ENCODE results near the gene ANO5.
A peak's percentile ranks its signal among the peaks of the same experiment; 100 is the strongest.

GRCh38 chr11:22256876-22257275 lies 64.0 kb downstream of the ANO5 start:
- TF ChIP-seq CTCF (IDR thresholded peaks at IDR 0.05) (no peak), BHLHE40 (IDR thresholded peaks at IDR 0.05; ENCODE audit: low read depth, low read length) (no peak), JUN (IDR thresholded peaks at IDR 0.05) (no peak), MAX (IDR thresholded peaks at IDR 0.05) (no peak), MAFK (IDR thresholded peaks at IDR 0.05; ENCODE audit: partially characterized antibody) (peak; percentile 39)
